H9 (cell line): ENCODE data around the gene HOXC10. TPM values are rescaled to one million over a fixed set of nuclear protein-coding genes. Genes with fewer than 3 reads are reported as not detected.

Experiments
- DNase-seq: peaks from one replicate; pipeline ENCODE4 v3.0.0-alpha.2; 2017
- H2AFZ ChIP-seq: one replicate; pipeline ENCODE4 v1.6.1; 2013; ENCODE audit warnings: mild to moderate bottlenecking, low read length, control low read depth, moderate library complexity
- H2AK5ac ChIP-seq: 2 replicates; pipeline ENCODE4 v1.6.1; 2013; ENCODE audit warnings: low read length, control low read depth, mixed read lengths; ENCODE audit not compliant: insufficient read length
- H2BK120ac ChIP-seq: one replicate; pipeline ENCODE4 v1.6.1; 2013; ENCODE audit warnings: low read depth, mild to moderate bottlenecking, low read length, control low read depth, inconsistent platforms; ENCODE audit not compliant: poor library complexity, severe bottlenecking
- H2BK12ac ChIP-seq: 2 replicates; pipeline ENCODE4 v1.6.1; 2013; ENCODE audit warnings: low read length, control low read depth, mixed read lengths, low read depth; ENCODE audit not compliant: insufficient read length
- H2BK15ac ChIP-seq: 2 replicates; pipeline ENCODE4 v1.6.1; 2013; ENCODE audit warnings: low read depth, low read length, control low read depth
- H2BK20ac ChIP-seq: one replicate; pipeline ENCODE4 v1.6.1; 2013; ENCODE audit warnings: low read depth, mild to moderate bottlenecking, low read length, control low read depth, inconsistent platforms; ENCODE audit not compliant: poor library complexity, severe bottlenecking
- H2BK5ac ChIP-seq: 2 replicates; pipeline ENCODE4 v1.6.1; 2013; ENCODE audit warnings: low read length, control low read depth, mixed read lengths; ENCODE audit not compliant: insufficient read length
- H3K14ac ChIP-seq: 2 replicates; pipeline ENCODE4 v1.6.1; 2013; ENCODE audit warnings: low read length, control low read depth; ENCODE audit not compliant: insufficient read depth
- H3K18ac ChIP-seq: 2 replicates; pipeline ENCODE4 v1.6.1; 2013; ENCODE audit warnings: low read depth, mild to moderate bottlenecking, mixed read lengths, low read length, control low read depth; ENCODE audit not compliant: insufficient read length
- H3K23ac ChIP-seq: 2 replicates; pipeline ENCODE4 v1.6.1; 2013; ENCODE audit warnings: low read length, control low read depth, mixed read lengths, low read depth; ENCODE audit not compliant: insufficient read length
- H3K23me2 ChIP-seq: 2 replicates; pipeline ENCODE4 v1.6.1; 2013; ENCODE audit warnings: low read depth, mild to moderate bottlenecking, mixed read lengths, low read length, control low read depth; ENCODE audit not compliant: insufficient read length, poor library complexity, severe bottlenecking
- H3K27ac ChIP-seq: 2 replicates; pipeline ENCODE4 v1.5.1; 2013; ENCODE audit warnings: low read length, control low read depth, mixed read lengths, low read depth; ENCODE audit not compliant: insufficient read length
- H3K27me3 ChIP-seq: 2 replicates; pipeline ENCODE4 v1.6.1; 2013; ENCODE audit warnings: low read length, control low read depth, inconsistent platforms; ENCODE audit not compliant: insufficient read depth
- H3K4ac ChIP-seq: 2 replicates; pipeline ENCODE4 v1.6.1; 2013; ENCODE audit warnings: low read depth, mild to moderate bottlenecking, control low read depth, inconsistent platforms, low read length, moderate library complexity
- H3K4me1 ChIP-seq: 2 replicates; pipeline ENCODE4 v1.6.1; 2013; ENCODE audit warnings: low read length, control low read depth, inconsistent platforms; ENCODE audit not compliant: insufficient read depth
- H3K4me2 ChIP-seq: 2 replicates; pipeline ENCODE4 v1.6.1; 2013; ENCODE audit warnings: low read length, control low read depth, mixed read lengths; ENCODE audit not compliant: insufficient read length, insufficient read depth
- H3K56ac ChIP-seq: 2 replicates; pipeline ENCODE4 v1.6.1; 2013; ENCODE audit warnings: low read depth, mild to moderate bottlenecking, mixed read lengths, low read length, control low read depth; ENCODE audit not compliant: insufficient read length
- H3K79me1 ChIP-seq: 2 replicates; pipeline ENCODE4 v1.6.1; 2013; ENCODE audit warnings: low read depth, mild to moderate bottlenecking, moderate library complexity, low read length, control low read depth, inconsistent platforms; ENCODE audit not compliant: insufficient read depth, poor library complexity, severe bottlenecking
- H3K79me2 ChIP-seq: 2 replicates; pipeline ENCODE4 v1.6.1; 2013; ENCODE audit warnings: low read length, control low read depth, inconsistent platforms; ENCODE audit not compliant: insufficient read depth
- H3K9ac ChIP-seq: 2 replicates; pipeline ENCODE4 v1.6.1; 2013; ENCODE audit warnings: low read length, control low read depth, mixed read lengths; ENCODE audit not compliant: insufficient read length; ENCODE audit errors: extremely low read depth
- H3K9me3 ChIP-seq: one replicate; pipeline ENCODE4 v1.6.1; 2013; ENCODE audit warnings: low read depth, low read length, inconsistent platforms; ENCODE audit not compliant: control insufficient read depth
- H3T11ph ChIP-seq: one replicate; pipeline ENCODE4 v1.6.1; 2013; ENCODE audit warnings: mild to moderate bottlenecking, low read length, control low read depth, inconsistent platforms
- H4K20me1 ChIP-seq: one replicate; pipeline ENCODE4 v1.6.1; 2013; ENCODE audit not compliant: control insufficient read depth, insufficient read length, insufficient read depth
- H4K5ac ChIP-seq: 2 replicates; pipeline ENCODE4 v1.6.1; 2013; ENCODE audit warnings: low read depth, mild to moderate bottlenecking, mixed read lengths, low read length, control low read depth; ENCODE audit not compliant: insufficient read length
- H4K8ac ChIP-seq: replicated peaks from 2 replicates; pipeline ENCODE4 v1.6.1; 2013; ENCODE audit warnings: low read length, control low read depth, mixed read lengths, low read depth; ENCODE audit not compliant: insufficient read length
- H4K91ac ChIP-seq: 2 replicates; pipeline ENCODE4 v1.6.1; 2013; ENCODE audit warnings: low read depth, mild to moderate bottlenecking, moderate library complexity, mixed read lengths, low read length, control low read depth; ENCODE audit not compliant: insufficient read length
- H3K27ac Mint-ChIP-seq, 3 experiments: 2 replicates in 2 of 3; 3 replicates in 1 of 3; pipeline ENCODE4 v1.8.0; 2020 to 2021; ENCODE audit warnings: mixed read lengths in 3 of 3, mild to moderate bottlenecking in 1 of 3, moderate library complexity in 1 of 3
- H3K27me3 Mint-ChIP-seq: 2 replicates; pipeline ENCODE4 v1.8.0; 2021; ENCODE audit warnings: low read depth, mild to moderate bottlenecking, moderate library complexity, mixed read lengths
- H3K36me3 Mint-ChIP-seq, 3 experiments: 2 replicates in 2 of 3; 3 replicates in 1 of 3; pipeline ENCODE4 v1.8.0; 2020 to 2021; ENCODE audit warnings: low read depth in 3 of 3, mixed read lengths in 3 of 3; ENCODE audit not compliant: insufficient read depth in 1 of 3
- H3K4me1 Mint-ChIP-seq, 2 experiments: 2 replicates each; pipeline ENCODE4 v1.8.0; 2020; ENCODE audit warnings: mixed read lengths in 2 of 2
- H3K4me3 Mint-ChIP-seq, 2 experiments: 2 replicates in 1 of 2; 3 replicates in 1 of 2; pipeline ENCODE4 v1.8.0; 2020 to 2021; ENCODE audit warnings: mild to moderate bottlenecking in 2 of 2, mixed read lengths in 2 of 2, moderate library complexity in 1 of 2
- H3K9me3 Mint-ChIP-seq, 2 experiments: 2 replicates in 1 of 2; 3 replicates in 1 of 2; pipeline ENCODE4 v1.8.0; 2020; ENCODE audit warnings: mild to moderate bottlenecking in 2 of 2, mixed read lengths in 2 of 2, moderate library complexity in 1 of 2
- WGBS: extraction: QIAGEN DNeasy Blood & Tissue Kit; methylation state at CpG from one replicate; pipeline ENCODE4 v1.1.7; 2013; ENCODE audit warnings: missing lambda C conversion rate, low lambda C conversion rate, mixed read lengths; ENCODE audit not compliant: insufficient read length; ENCODE audit errors: extremely low coverage; 5-methylcytosine and 5-hydroxymethylcytosine counted together
- total RNA-seq: library from RNA; stranded (reverse); gene quantifications from 2 replicates; pipeline ENCODE4 v1.2.1, GENCODE V29; 2021
- TF ChIP-seq, protein P1 (sequence below): fragments of 200-600 bp; sonication (generic); conservative IDR thresholded peaks from 3 replicates; pipeline ENCODE4 v1.8.0; 2021; ENCODE audit warnings: antibody characterized with exemption, mild to moderate bottlenecking

Gene HOXC10
- total RNA-seq, 1 experiment from 2014 or later, result not detected

GRCh38 chr12:54037360-54038283 lies 52.7 kb downstream of the HOXC10 start:
- Histone ChIP-seq H2BK12ac (no peak overlapping the region), H3K56ac (no peak overlapping the region), H3K23me2 (no peaks in the 10 kb centered on the region), H3K4ac (no peak overlapping the region), H3K23ac (no peak overlapping the region), H3K79me1 (no peaks in the 10 kb centered on the region), H2BK120ac (no peak overlapping the region), H4K5ac (no peak overlapping the region), H3K14ac (no peak overlapping the region), H3K4me2 (no peak overlapping the region), H2BK20ac (no peak overlapping the region), H3K18ac (no peak overlapping the region), H2BK15ac (no peak overlapping the region), H2BK5ac (no peak overlapping the region), H4K20me1 (no peaks in the 10 kb centered on the region), H3K27me3 (peaks cover 100% of the 10 kb centered on the region), H3K27ac (no peak overlapping the region), H3T11ph (no peak overlapping the region), H3K4me1 (no peaks in the 10 kb centered on the region), H2AFZ (no peak overlapping the region), H4K91ac (no peak overlapping the region), H2AK5ac (no peak overlapping the region), H4K8ac (no peak overlapping the region), H3K9ac (no peak overlapping the region), H3K79me2 (no peaks in the 10 kb centered on the region), H3K9me3 (no peaks in the 10 kb centered on the region)
- H3K4me3 Mint-ChIP-seq, result no peak overlapping the region
- H3K9me3 Mint-ChIP-seq, result peaks cover 7 to 8% of the 10 kb centered on the region in 2 experiments; a peak in 3 of 5 replicates
- no CpG with 5 or more reads among the region's 14 CpGs for WGBS
- no peak for DNase-seq
- peaks cover 99% of the 10 kb centered on the region for H3K27me3 Mint-ChIP-seq
- TF ChIP-seq, protein P1, sequence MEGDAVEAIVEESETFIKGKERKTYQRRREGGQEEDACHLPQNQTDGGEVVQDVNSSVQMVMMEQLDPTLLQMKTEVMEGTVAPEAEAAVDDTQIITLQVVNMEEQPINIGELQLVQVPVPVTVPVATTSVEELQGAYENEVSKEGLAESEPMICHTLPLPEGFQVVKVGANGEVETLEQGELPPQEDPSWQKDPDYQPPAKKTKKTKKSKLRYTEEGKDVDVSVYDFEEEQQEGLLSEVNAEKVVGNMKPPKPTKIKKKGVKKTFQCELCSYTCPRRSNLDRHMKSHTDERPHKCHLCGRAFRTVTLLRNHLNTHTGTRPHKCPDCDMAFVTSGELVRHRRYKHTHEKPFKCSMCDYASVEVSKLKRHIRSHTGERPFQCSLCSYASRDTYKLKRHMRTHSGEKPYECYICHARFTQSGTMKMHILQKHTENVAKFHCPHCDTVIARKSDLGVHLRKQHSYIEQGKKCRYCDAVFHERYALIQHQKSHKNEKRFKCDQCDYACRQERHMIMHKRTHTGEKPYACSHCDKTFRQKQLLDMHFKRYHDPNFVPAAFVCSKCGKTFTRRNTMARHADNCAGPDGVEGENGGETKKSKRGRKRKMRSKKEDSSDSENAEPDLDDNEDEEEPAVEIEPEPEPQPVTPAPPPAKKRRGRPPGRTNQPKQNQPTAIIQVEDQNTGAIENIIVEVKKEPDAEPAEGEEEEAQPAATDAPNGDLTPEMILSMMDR, result no peak
- peaks cover 7 to 16% of the 10 kb centered on the region in 2 experiments for H3K4me1 Mint-ChIP-seq
- peaks cover 0 to 6% (median 0%) of the 10 kb centered on the region in 3 experiments; a peak in 2 of 7 replicates for H3K36me3 Mint-ChIP-seq
- no peak overlapping the region for H3K27ac Mint-ChIP-seq
